LNCaP clone FGC (cell line): ENCODE data around the gene CEP72.

Experiments
- DNase-seq: peaks from one replicate; pipeline ENCODE4 v3.0.0-alpha.2; 2011; ENCODE audit warnings: low read depth
- H3K4me3 ChIP-seq: 2 replicates; pipeline ENCODE4 v1.5.1; 2011; ENCODE audit warnings: mild to moderate bottlenecking, low read depth, low read length, control low read depth
- CTCF ChIP-seq: IDR thresholded peaks from 2 replicates; pipeline ENCODE4 v1.5.1; 2012; ENCODE audit warnings: mild to moderate bottlenecking; ENCODE audit not compliant: control insufficient read depth, insufficient read depth; ENCODE audit errors: extremely low read depth

The CEP72 gene

GRCh38 chr5:639253-639530 is 27.1 kb downstream of the CEP72 start:
- TF ChIP-seq CTCF = no peak
- DNase-seq = no peak
- H3K4me3 ChIP-seq = no peak overlapping the region

GRCh38 chr5:639584-640213 is 27.6 kb downstream of the CEP72 start:
- no peak overlapping the region for H3K4me3 ChIP-seq
- no peak for TF ChIP-seq CTCF
- no peak for DNase-seq

GRCh38 chr5:640461-641330 is 28.6 kb downstream of the CEP72 start:
- no peak overlapping the region for H3K4me3 ChIP-seq
- no peak for TF ChIP-seq CTCF
- no peak for DNase-seq

GRCh38 chr5:641331-641765 is 29.2 kb downstream of the CEP72 start:
- no peak for DNase-seq
- no peak overlapping the region for H3K4me3 ChIP-seq
- TF ChIP-seq CTCF = no peak

DNA sequence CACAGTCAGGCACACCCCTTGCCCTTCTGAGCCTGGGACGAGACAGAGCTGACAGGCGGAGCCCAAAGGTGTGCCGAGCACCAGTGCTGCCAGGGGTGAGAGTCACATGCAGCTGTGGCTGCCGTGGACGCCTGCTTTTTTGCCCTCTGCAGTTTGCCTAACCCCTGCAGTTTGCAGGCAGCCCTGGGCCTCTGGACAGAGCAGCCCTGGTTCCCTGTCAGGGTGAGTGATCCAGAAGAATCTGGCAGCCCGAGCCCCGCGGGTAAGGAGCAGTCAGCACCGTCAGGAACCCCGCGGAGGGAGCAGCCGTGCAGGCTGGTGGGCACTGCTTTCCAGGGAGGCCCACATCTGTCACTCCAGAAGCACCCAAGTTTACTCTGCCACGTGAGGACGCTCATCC is 30.3 kb downstream of the CEP72 start:
- TF ChIP-seq CTCF = no peak
- no peak for DNase-seq
- no peak overlapping the region for H3K4me3 ChIP-seq

DNA sequence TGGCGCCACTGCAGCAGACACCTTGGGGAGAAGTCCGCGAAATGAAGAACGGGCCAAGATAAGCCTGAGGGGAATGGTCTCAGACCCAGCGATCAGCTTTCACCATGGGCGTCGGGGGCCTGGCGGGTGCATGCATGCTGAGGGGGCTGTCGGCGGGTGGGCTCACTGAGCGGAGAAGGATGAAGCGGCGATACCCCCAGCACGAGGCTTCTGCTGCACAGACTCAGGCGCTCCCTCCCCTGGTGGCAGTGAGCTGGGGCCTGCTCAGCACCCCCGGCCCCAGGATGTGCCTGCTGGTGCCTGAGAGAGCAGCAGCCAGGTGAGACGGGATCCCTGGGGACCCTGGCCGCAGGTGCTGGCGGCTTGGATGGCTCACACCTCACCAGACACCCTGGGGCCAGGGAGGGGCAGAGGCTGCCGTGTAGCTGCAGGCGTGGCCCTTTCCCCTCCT is 31.2 kb downstream of the CEP72 start:
- no peak for TF ChIP-seq CTCF
- no peak for DNase-seq

More for the DNA sequence above, 31.2 kb downstream of the CEP72 start:
- H3K4me3 ChIP-seq = no peak overlapping the region
